CD14-positive monocyte (primary cell): ENCODE measurements around the gene ATXN1. TPM values are rescaled to one million over a fixed set of nuclear protein-coding genes. Genes with fewer than 3 reads are reported as not detected.

Experiments
- DNase-seq, 3 donors: peaks; one replicate each; pipeline ENCODE4 v3.0.0-alpha.2; 2011 to 2022
- H2AFZ ChIP-seq: 2 replicates; pipeline ENCODE4 v1.6.0; 2012; ENCODE audit warnings: mild to moderate bottlenecking, low read depth, low read length, inconsistent platforms; ENCODE audit not compliant: insufficient read depth, poor library complexity, severe bottlenecking
- H3K27ac ChIP-seq, 2 donors: 1 replicate in 1 of 2; 2 replicates in 1 of 2; pipeline ENCODE4 v1.5.1; 2012 to 2013; ENCODE audit warnings: low read length in 2 of 2, control low read depth in 1 of 2, inconsistent platforms in 1 of 2, low read depth in 1 of 2, mild to moderate bottlenecking in 1 of 2
- H3K27me3 ChIP-seq, 2 donors: one replicate each; pipeline versions ENCODE4 v1.6.0 to v1.6.1; 2011 to 2013; ENCODE audit warnings: low read length in 2 of 2; ENCODE audit not compliant: control insufficient read depth in 2 of 2, insufficient read depth in 2 of 2
- H3K36me3 ChIP-seq, 2 donors: replicated peaks in 1 of 2; 1 replicate in 1 of 2; 2 replicates in 1 of 2; pipeline versions ENCODE4 v1.5.1 to v1.6.1; 2012 to 2013; ENCODE audit warnings: low read length in 2 of 2, control low read depth in 1 of 2, inconsistent platforms in 1 of 2, mild to moderate bottlenecking in 1 of 2; ENCODE audit not compliant: insufficient read depth in 2 of 2, control insufficient read depth in 1 of 2
- H3K4me1 ChIP-seq, 2 donors: 1 replicate in 1 of 2; 2 replicates in 1 of 2; pipeline versions ENCODE4 v1.5.1 to v1.6.1; 2012 to 2013; ENCODE audit warnings: low read length in 2 of 2, control low read depth in 1 of 2, inconsistent platforms in 1 of 2, mild to moderate bottlenecking in 1 of 2, moderate library complexity in 1 of 2; ENCODE audit not compliant: insufficient read depth in 2 of 2, control insufficient read depth in 1 of 2
- H3K4me2 ChIP-seq: replicated peaks from 2 replicates; pipeline ENCODE3; 2012; ENCODE audit warnings: low read length, moderate library complexity, mild to moderate bottlenecking; ENCODE audit not compliant: poor library complexity, severe bottlenecking; ENCODE audit errors: extremely low read depth
- H3K4me3 ChIP-seq, 3 experiments: fragments of 200-600 bp in 1 of 3; sonication (generic) in 1 of 3; replicated peaks in 1 of 3; 1 replicate in 2 of 3; 2 replicates in 1 of 3; pipeline ENCODE4 v1.5.1; 2011 to 2013; ENCODE audit warnings: low read length in 3 of 3, mild to moderate bottlenecking in 3 of 3, control low read depth in 2 of 3, low read depth in 2 of 3, inconsistent platforms in 1 of 3, moderate library complexity in 1 of 3
- H3K79me2 ChIP-seq: 2 replicates; pipeline ENCODE4 v1.6.0; 2012; ENCODE audit warnings: mild to moderate bottlenecking, control low read depth, inconsistent platforms, low read length, moderate library complexity; ENCODE audit not compliant: insufficient read depth
- H3K9ac ChIP-seq: 2 replicates; pipeline ENCODE4 v1.6.0; 2017; ENCODE audit warnings: low read length, mild to moderate bottlenecking; ENCODE audit not compliant: insufficient read depth, poor library complexity, severe bottlenecking
- H3K9me3 ChIP-seq, 2 donors: replicated peaks in 1 of 2; 1 replicate in 1 of 2; 2 replicates in 1 of 2; pipeline versions ENCODE4 v1.5.1 to v1.6.1; 2012 to 2013; ENCODE audit warnings: low read length in 2 of 2, control low read depth in 1 of 2; ENCODE audit not compliant: control insufficient read depth in 1 of 2, insufficient read depth in 1 of 2
- H4K20me1 ChIP-seq: 2 replicates; pipeline ENCODE4 v1.6.0; 2012; ENCODE audit warnings: mild to moderate bottlenecking, low read length, control low read depth, moderate library complexity; ENCODE audit not compliant: insufficient read depth
- H3K27ac Mint-ChIP-seq, 7 donors: one replicate each; pipeline ENCODE4 v1.8.0; 2020; ENCODE audit warnings: mild to moderate bottlenecking in 7 of 7, mixed read lengths in 7 of 7, moderate library complexity in 6 of 7, inconsistent platforms in 2 of 7
- H3K27me3 Mint-ChIP-seq, 3 donors: one replicate each; pipeline ENCODE4 v1.8.0; 2021 to 2022; ENCODE audit warnings: low read depth in 3 of 3, mild to moderate bottlenecking in 3 of 3, mixed read lengths in 3 of 3, moderate library complexity in 3 of 3, inconsistent platforms in 1 of 3
- H3K36me3 Mint-ChIP-seq, 2 donors: one replicate each; pipeline ENCODE4 v1.8.0; 2020; ENCODE audit warnings: mixed read lengths in 2 of 2, inconsistent platforms in 1 of 2, mild to moderate bottlenecking in 1 of 2
- H3K4me1 Mint-ChIP-seq: one replicate; pipeline ENCODE4 v1.8.0; 2020; ENCODE audit warnings: mild to moderate bottlenecking, mixed read lengths
- H3K4me3 Mint-ChIP-seq, 2 donors: one replicate each; pipeline ENCODE4 v1.8.0; 2020; ENCODE audit warnings: mild to moderate bottlenecking in 2 of 2, mixed read lengths in 2 of 2, moderate library complexity in 1 of 2
- H3K9me3 Mint-ChIP-seq, 7 donors: one replicate each; pipeline ENCODE4 v1.8.0; 2020 to 2022; ENCODE audit warnings: mixed read lengths in 7 of 7, mild to moderate bottlenecking in 6 of 7, moderate library complexity in 6 of 7, inconsistent platforms in 2 of 7
- CTCF ChIP-seq: fragments of 200-600 bp; IDR thresholded peaks from one replicate; pipeline ENCODE4 v1.8.0; 2022; ENCODE audit warnings: antibody characterized with exemption, mild to moderate bottlenecking
- WGBS: methylation state at CpG from one replicate; pipeline ENCODE4 v1.1.5; 2013; ENCODE audit warnings: missing lambda C conversion rate; ENCODE audit not compliant: insufficient coverage; 5-methylcytosine and 5-hydroxymethylcytosine counted together
- intact Hi-C, 2 donors: fragments of 100-400 bp; cut with micrococcal nuclease; formaldehyde crosslinking; loops; one replicate each; pipeline versions ENCODE4 v1.15.0 to v1.15.1; 2023
- polyA plus RNA-seq, 3 donors: library from polyadenylated mRNA; depleted of rRNA in 1 of 3; unstranded in 2 of 3; stranded (reverse) in 1 of 3; fragments of 300-500 nt in 2 of 3; fragments of >200 nt in 1 of 3; fragmentation: Illumina TruSeq in 2 of 3; gene quantifications; 1 replicate in 2 of 3; 2 replicates in 1 of 3; pipeline ENCODE4 v1.2.3, GENCODE V29; 2012 to 2021

The ATXN1 gene
- polyA plus RNA-seq, 3 donors, result 8.8 to 19.1 (median 10.9) TPM

GRCh38 chr6:16431106-16431505, 330.2 kb downstream of the ATXN1 start:
- H3K4me1 Mint-ChIP-seq, result peaks cover 13% of the 10 kb centered on the region

GRCh38 chr6:16430391-16431089, 330.7 kb downstream of the ATXN1 start:
- no peaks in the 10 kb centered on the region for H3K9me3 ChIP-seq
- H3K4me1 Mint-ChIP-seq, result peaks cover 13% of the 10 kb centered on the region
- no peak for DNase-seq
- H3K4me1 ChIP-seq, result no peaks in the 10 kb centered on the region
- 100% methylated on average over 1 of the region's 9 CpGs for WGBS
- no peak overlapping the region for H2AFZ ChIP-seq
- H3K9ac ChIP-seq, result no peak overlapping the region
- H3K4me3 Mint-ChIP-seq, result no peak overlapping the region
- H3K27ac Mint-ChIP-seq, result no peak overlapping the region
- no peak overlapping the region for H3K4me3 ChIP-seq
- no peaks in the 10 kb centered on the region for H3K27me3 ChIP-seq
- peaks cover 0 to 11% of the 10 kb centered on the region in 2 donors for H3K36me3 ChIP-seq
- no peak overlapping the region for H3K27ac ChIP-seq
- intact Hi-C loops, result no loop called here
- H3K36me3 Mint-ChIP-seq, result peaks cover 24 to 34% of the 10 kb centered on the region in 2 donors
- no peak for TF ChIP-seq CTCF
- H3K27me3 Mint-ChIP-seq, result peaks cover 0 to 4% (median 2%) of the 10 kb centered on the region in 3 donors
- H4K20me1 ChIP-seq, result peaks cover 10% of the 10 kb centered on the region
- H3K9me3 Mint-ChIP-seq, result no peaks in the 10 kb centered on the region
- no peaks in the 10 kb centered on the region for H3K79me2 ChIP-seq
- H3K4me2 ChIP-seq, result no peak overlapping the region

More at GRCh38 chr6:16431106-16431505, 330.2 kb downstream of the ATXN1 start:
- Mint-ChIP-seq H3K27me3 (peaks cover 0 to 2% (median 1%) of the 10 kb centered on the region in 3 donors), H3K4me3 (no peak overlapping the region), H3K27ac (no peak overlapping the region), H3K9me3 (no peaks in the 10 kb centered on the region), H3K36me3 (peaks cover 24 to 34% of the 10 kb centered on the region in 2 donors)
- Histone ChIP-seq H3K79me2 (no peaks in the 10 kb centered on the region), H3K4me1 (no peaks in the 10 kb centered on the region), H3K4me3 (no peak overlapping the region), H3K27ac (no peak overlapping the region), H3K27me3 (no peaks in the 10 kb centered on the region), H4K20me1 (peaks cover 10% of the 10 kb centered on the region), H3K9me3 (no peaks in the 10 kb centered on the region), H3K9ac (no peak overlapping the region), H3K36me3 (peaks cover 0 to 11% of the 10 kb centered on the region in 2 donors), H2AFZ (no peak overlapping the region), H3K4me2 (no peak overlapping the region)
- DNase-seq, result no peak
- no CpG with 5 or more reads among the region's 3 CpGs for WGBS
- intact Hi-C loops, result no loop called here
- no peak for TF ChIP-seq CTCF
